Mesenteric fat pad (tissue), 1 donor: Measurements from ENCODE around the gene ZAR1L. TPM values are rescaled to one million over a fixed set of nuclear protein-coding genes. Genes with fewer than 3 reads are reported as not detected.
A peak's percentile ranks its signal among the peaks of the same experiment; 100 is the strongest.
"Not testable (repeated sequence)": the region's sequence is repeated elsewhere in the genome, so short reads cannot be mapped to it uniquely, and the experiment has no call there.

Experiments used
- DNase-seq: peaks from one replicate; pipeline ENCODE4 v3.0.0-alpha.2; 2020; ENCODE audit warnings: low spot score
- long read RNA-seq: library from polyadenylated mRNA; unstranded; transcript quantifications from one replicate; pipeline ENCODE4 v2.0.0, GENCODE V29; 2020
- total RNA-seq: library from RNA; stranded (reverse); fragmentation: NEBNext Ultra II Directional; extraction: Animal tissue kit (Norgen Biotek cat#: 25700); gene quantifications from one replicate; pipeline ENCODE4 v1.2.1, GENCODE V29; 2021
- donor health status: DM: yes; HTN: yes; CAD: no.

ZAR1L gene, protein sequence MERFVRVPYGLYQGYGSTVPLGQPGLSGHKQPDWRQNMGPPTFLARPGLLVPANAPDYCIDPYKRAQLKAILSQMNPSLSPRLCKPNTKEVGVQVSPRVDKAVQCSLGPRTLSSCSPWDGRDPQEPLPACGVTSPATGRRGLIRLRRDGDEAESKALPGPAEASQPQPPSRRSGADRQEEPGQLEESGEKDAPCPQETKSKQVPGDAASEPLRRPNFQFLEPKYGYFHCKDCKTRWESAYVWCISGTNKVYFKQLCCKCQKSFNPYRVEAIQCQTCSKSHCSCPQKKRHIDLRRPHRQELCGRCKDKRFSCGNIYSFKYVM
- not detected for total RNA-seq
- long read RNA-seq, result 0 reads

DNA sequence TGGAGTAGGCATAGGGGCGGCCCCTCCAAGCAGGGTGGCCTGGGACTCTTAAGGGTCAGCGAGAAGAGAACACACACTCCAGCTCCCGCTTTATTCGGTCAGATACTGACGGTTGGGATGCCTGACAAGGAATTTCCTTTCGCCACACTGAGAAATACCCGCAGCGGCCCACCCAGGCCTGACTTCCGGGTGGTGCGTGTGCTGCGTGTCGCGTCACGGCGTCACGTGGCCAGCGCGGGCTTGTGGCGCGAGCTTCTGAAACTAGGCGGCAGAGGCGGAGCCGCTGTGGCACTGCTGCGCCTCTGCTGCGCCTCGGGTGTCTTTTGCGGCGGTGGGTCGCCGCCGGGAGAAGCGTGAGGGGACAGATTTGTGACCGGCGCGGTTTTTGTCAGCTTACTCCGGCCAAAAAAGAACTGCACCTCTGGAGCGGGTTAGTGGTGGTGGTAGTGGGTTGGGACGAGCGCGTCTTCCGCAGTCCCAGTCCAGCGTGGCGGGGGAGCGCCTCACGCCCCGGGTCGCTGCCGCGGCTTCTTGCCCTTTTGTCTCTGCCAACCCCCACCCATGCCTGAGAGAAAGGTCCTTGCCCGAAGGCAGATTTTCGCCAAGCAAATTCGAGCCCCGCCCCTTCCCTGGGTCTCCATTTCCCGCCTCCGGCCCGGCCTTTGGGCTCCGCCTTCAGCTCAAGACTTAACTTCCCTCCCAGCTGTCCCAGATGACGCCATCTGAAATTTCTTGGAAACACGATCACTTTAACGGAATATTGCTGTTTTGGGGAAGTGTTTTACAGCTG is at the start of gene ZAR1L, which contains the start of gene BRCA2:
Gene ZAR1L, minus strand, starts transcription at position 126 of the 790 bp plus-strand sequence. CDS start 3,438 bp downstream, outside the sequence.
Gene BRCA2, plus strand, starts transcription at position 271 of the 790 bp plus-strand sequence. CDS start 953 bp downstream, outside the sequence.
- peak; percentile 95 for DNase-seq

DNA sequence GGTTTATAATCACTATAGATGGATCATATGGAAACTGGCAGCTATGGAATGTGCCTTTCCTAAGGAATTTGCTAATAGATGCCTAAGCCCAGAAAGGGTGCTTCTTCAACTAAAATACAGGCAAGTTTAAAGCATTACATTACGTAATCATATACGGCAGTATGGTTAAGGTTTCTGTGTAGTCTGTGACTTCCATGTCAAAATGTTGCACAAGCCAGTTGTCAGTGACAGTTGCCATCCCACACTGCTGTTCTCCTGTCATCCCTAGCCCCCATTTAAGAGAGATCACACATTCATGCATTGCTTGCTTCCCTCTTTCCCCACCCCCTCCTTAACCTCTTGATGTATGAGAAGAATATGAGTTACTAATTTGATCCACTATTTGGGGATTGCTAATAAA is 47.4 kb upstream of the ZAR1L start:
- DNase-seq, result no peak

DNA sequence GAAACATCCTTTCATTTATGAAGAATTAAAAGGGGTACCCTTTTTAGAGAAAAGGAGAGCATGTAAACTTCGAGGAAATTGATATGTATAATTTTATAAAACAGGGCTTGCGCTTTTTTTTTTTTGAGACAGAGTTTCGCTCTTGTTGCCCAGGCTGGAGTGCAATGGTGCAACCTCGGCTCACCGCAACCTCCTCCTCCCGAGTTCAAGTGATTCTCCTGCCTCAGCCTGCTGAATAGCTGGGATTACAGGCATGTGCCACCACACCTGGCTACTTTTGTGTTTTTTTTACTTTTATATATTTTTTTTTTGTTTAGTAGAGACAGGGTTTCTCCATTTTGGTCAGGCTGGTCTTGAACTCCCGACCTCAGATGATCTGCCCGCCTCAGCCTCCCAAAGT is 40.8 kb upstream of the ZAR1L start:
- not testable (repeated sequence) for DNase-seq

DNA sequence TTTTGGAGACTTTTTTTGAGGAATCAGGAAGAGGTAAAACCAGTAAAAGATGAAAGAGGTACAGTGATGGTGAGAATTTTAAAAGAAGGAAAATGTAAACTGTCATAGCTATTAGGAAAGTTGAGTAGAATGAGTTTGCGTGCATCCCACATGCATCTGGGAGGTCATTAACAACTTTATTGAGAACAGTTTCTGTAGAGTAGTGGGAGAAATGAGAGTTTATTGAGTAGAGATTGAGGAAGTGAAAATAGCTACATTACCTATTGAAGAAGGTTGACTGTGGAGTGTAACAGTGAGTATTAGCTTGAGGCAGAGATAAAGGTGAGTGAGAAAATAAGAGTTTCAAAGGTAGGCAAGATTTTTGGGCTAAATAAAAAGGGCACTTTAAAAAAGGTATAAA is 38.9 kb upstream of the ZAR1L start:
- DNase-seq, result no peak

DNA sequence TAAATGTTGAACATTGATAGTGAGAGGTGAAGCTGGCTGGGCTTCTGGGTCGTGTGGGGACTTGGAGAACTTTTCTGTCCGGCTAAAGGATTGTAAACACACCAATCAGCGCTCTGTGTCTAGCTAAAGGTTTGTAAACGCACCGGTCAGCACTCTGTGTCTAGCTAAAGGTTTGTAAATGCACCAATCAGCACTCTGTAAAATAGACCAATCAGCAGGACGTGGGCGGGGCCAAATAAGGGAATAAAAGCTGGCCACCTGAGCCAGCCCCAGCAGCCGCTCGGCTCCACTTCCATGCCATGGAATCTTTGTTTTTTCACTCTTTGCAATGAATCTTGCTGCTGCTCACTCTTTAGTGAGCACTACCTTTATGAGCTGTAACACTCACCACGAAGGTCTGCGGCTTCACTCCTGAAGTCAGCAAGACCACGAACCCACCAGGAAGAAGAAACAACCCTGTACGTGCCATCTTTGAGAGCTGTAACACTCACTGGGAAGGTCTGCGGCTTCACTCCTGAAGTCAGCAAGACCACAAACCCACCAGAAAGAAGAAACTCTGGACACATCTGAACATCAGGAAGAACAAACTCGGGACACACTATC is 35.8 kb upstream of the ZAR1L start:
- not testable (repeated sequence) for DNase-seq

DNA sequence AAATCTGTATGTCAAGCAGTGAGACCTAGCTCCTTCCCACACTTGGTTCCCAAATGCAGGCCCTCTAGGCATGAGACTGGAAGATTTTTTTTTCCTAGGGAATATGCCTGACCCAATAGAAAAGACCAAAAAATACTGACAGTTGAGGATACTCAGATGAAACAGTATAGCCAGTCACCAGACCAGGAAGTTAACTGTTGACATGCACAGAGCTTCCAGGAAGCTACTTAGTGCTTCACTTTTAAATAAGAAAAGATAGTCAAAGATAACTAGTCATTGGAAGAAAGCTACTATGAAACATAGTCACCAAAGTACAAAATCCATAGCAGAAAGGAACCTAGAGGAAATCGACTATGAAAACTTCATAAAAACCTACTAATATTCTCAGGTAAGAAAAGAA is 32.5 kb upstream of the ZAR1L start:
- no peak for DNase-seq

DNA sequence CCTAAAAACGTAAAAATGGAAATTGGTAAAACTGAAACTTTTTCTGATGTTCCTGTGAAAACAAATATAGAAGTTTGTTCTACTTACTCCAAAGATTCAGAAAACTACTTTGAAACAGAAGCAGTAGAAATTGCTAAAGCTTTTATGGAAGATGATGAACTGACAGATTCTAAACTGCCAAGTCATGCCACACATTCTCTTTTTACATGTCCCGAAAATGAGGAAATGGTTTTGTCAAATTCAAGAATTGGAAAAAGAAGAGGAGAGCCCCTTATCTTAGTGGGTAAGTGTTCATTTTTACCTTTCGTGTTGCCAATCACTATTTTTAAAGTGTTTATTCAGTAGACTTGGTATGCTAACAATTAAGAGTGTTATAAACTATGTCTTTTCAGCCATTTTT is 25.8 kb upstream of the ZAR1L start:
- DNase-seq, result no peak

DNA sequence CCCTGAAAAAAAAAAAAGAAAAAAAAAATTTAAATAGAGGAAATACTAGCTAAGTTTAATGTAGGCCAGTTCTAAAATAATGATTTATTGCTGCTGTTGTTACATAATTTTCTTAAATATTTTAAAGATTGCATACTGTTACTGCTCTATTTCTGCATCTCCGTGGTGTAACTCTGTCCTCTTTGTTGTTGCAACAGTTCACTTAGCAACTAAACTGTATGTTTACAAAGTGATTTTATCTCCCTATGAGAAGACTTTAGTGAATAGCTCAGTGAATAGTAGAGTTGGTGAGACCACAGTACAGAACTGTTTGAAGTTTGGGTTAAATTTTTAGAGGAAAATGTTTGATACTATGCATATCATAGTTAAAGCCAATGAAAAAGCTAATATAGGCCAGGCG is 19.5 kb upstream of the ZAR1L start:
- DNase-seq, result no peak

DNA sequence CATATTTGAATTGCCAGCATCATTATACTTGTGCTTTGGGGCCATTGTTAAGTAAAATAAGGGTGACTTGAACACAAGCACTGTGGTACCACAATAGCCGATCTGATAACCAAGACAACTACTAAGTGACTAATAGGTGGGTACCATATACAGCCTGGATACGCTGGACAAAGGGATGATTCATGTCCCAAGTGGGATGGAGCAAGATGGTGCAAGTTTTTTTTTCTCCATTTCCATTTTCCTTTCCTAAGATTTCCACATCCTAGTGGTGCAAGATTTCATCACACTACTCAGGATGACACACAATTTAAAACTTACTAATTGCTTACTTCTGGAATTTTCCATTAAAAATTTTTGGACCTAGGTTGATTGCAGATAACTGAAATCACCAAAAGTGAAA is 15.3 kb upstream of the ZAR1L start:
- no peak for DNase-seq

DNA sequence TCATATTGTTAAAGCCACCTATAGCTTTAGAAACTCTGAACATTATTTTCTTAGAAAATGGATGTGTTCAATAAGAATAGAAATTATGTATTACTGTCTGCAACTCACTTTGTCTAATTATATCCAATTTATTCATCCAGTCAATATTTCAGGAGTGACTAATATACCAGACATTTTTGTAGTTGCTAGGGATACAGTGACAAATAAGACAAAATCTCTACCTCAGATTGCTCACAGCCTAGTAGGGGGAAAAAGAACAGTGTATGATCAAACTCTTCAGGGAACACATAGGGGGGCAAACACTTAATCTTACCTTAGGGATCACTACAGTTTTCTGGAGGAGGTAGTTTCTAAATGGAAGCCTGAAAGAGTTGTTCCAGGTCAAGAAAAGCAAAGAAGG is 8.7 kb upstream of the ZAR1L start:
- no peak for DNase-seq

DNA sequence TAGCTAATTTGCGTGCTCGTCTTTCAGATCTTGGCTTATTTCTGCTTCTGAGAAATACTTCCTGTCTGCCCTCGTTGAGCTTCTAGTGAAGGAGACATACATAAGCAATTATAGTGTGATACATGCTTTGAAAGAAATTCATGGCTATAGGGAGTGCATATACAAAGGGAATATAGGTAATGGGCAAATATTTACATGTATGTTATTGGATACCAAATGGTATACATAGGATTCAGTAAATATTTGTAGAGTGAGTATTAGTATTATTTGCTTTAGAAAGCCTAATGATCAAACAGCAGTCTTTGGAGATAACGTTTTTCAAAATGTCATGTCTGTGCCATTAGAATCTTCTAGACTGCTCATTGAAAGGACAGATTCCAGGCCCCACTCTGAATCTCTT is 5.4 kb upstream of the ZAR1L start:
- no peak for DNase-seq

DNA sequence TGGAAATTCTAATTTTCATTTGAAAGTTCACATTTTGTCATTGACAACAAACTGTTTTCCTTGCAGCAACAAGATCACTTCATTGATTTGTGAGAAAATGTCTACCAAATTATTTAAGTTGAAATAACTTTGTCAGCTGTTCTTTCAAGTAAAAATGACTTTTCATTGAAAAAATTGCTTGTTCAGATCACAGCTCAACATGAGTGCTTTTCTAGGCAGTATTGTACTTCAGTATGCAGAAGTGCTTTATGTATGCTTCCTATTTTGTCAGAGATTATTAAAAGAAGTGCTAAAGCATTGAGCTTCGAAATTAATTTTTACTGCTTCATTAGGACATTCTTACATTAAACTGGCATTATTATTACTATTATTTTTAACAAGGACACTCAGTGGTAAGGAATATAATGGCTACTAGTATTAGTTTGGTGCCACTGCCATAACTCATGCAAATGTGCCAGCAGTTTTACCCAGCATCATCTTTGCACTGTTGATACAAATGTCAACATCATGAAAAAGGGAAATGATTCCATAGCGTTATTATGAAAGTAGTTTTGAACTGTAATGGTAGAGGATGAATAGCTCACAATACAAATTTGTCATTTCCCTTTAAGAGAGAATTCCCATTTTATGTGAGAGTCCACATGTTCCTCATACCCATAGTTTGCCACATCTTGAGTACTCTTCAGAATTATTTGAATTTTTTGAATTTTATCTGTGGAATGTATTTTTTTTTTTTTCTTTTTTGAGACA is 2.7 kb upstream of the ZAR1L start:
- DNase-seq, result no peak

DNA sequence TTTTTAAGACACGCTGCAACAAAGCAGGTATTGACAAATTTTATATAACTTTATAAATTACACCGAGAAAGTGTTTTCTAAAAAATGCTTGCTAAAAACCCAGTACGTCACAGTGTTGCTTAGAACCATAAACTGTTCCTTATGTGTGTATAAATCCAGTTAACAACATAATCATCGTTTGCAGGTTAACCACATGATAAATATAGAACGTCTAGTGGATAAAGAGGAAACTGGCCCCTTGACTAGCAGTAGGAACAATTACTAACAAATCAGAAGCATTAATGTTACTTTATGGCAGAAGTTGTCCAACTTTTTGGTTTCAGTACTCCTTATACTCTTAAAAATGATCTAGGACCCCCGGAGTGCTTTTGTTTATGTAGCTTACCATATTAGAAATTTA is 1.3 kb upstream of the ZAR1L start:
- no peak for DNase-seq

DNA sequence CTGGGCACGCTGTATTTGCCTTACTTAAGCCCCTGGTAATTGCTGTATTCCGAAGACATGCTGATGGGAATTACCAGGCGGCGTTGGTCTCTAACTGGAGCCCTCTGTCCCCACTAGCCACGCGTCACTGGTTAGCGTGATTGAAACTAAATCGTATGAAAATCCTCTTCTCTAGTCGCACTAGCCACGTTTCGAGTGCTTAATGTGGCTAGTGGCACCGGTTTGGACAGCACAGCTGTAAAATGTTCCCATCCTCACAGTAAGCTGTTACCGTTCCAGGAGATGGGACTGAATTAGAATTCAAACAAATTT is 821 bp upstream of the ZAR1L start:
- no peak for DNase-seq

DNA sequence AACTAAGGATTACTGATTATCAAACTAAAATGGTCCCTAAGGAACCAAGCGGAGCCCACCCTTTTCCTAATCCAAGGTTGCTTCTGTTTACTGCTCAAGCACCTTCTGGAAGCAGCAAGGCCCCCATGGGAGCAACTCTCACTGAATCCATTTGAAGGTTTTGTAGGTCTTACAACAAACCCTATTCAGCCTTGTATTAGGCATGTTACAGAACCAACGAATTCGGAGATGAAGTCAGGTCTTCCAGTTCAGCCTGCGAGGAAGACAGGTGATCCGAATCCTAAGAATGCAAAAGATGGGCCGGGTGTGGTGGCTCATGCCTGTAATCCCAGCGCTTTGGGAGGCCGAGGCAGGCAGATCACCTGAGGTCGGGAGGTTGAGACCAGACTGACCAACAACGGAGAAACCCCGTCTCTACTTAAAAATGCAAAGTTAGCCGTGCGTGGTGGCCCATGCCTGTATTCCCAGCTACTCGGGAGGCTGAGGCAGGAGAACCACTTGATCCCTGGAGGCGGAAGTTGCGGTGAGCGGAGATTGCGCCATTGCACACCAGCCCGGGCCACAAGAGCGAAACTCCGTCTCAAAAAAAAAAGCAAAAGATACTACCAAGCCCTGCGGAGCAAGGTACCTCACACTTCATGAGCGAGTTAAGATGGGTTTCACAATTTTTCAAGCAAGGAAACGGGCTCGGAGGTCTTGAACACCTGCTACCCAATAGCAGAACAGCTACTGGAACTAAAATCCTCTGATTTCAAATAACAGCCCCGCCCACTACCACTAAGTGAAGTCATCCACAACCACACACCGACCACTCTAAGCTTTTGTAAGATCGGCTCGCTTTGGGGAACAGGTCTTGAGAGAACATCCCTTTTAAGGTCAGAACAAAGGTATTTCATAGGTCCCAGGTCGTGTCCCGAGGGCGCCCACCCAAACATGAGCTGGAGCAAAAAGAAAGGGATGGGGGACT is 609 bp downstream of the ZAR1L start:
- DNase-seq, result no peak

DNA sequence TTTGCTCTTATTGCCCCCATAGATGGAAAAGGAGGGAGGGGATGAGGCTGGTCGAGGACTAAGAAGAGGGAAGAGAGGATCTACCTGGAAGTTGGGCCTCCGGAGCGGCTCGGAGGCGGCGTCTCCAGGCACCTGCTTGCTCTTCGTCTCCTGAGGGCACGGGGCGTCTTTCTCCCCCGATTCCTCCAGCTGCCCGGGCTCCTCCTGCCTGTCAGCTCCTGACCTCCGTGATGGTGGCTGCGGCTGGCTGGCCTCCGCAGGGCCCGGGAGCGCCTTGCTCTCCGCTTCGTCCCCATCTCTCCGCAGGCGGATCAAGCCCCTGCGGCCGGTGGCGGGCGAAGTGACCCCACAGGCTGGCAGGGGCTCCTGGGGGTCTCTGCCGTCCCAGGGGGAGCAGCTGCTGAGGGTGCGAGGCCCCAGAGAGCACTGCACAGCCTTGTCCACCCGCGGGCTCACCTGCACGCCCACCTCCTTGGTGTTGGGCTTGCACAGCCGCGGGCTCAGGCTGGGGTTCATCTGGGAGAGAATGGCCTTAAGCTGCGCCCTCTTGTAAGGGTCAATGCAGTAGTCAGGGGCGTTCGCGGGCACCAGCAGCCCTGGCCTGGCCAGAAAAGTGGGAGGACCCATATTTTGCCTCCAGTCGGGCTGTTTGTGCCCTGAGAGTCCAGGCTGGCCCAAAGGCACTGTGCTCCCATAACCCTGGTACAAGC is 3.8 kb downstream of the ZAR1L start:
- no peak for DNase-seq

DNA sequence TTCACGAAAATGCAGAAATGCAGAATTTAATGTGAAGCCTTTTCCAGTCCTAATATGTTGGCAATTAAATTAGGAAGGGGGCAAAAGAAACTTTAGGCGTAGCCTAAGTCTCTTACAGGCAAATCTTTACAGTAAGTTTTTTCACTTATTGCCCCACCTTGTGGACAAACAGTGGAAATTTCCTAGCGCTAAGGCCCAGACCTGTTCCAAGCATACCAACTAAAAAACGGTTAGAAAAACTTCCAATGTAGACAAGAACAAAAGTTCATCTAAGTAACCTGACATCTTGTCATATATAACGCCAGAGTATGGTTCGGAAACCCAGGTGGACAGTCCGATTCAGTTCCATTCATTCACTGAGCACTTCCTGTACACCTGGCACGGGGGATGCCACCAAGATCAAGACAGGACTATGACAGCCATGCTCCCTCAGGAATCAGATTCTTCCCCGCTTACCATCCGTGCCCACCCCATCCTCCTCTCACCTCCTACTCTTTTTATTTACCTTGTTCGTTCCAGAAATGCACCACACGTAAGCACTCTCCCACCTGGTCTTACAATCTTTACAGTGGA is 4.9 kb downstream of the ZAR1L start:
- DNase-seq, result no peak

DNA sequence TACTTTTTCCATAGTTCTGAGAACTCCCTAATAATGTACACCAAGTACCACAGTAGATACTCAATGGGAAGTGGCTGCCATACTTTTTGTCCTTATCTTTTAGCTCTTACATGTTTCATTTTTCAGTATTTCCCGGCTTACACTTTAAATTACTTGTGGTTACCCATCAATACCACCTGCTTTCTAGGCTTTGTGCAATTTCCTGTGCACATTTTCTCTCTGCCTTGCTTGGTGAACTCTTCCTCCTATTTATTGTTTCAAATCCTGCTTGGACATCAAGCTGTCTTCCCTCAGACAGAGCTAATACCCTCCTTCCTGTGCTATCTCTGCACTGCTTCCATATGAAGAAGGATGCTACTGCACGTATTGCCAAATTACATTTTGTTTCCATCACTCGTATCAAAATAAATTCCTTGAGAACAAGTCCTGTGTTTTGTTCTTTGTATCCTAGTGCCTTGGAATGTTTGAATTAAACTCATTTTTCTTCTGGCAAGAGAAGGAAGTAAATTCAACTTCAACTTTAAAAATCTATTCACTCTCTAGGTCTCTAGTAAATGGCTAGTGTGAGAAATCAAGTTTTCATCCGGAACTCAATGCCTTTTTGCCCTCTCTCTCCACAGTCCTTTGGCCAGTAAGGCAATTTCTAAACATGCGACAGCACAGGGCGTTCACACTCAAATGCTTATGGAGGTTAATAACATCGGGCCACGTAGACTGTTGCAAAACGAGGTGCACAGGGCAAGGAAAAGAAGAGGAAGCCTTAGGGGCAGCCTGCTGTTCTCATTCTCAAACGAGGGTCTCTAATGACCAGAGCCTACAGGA is 5.6 kb downstream of the ZAR1L start:
- DNase-seq, result no peak

DNA sequence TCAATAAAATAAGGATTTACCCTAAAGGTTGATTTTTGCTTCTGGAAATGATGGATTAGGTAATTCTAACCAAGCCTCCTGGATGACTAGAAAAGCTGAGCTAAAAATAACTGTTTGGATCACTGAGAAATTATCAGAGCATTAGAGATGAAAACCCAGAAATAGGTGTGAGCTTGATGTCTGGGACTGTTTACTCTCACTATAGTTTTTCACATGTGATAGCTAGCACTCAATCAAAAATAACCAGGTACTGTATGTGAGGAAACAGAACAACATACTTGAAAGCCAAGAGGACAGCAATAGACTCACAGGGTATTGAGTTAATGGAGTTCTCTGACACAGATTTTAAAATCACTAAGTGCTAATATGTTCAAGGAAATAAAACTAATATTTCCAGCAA is 9.5 kb downstream of the ZAR1L start:
- DNase-seq, result no peak
